Chondrocyte (in vitro differentiated cells): ENCODE results near the gene MCC. TPM values are rescaled to one million over a fixed set of nuclear protein-coding genes. Genes with fewer than 3 reads are reported as not detected.

ENCODE experiments used
- DNase-seq: peaks from one replicate; pipeline ENCODE4 v3.0.0; 2021; ENCODE audit warnings: mixed read lengths, low spot score
- H3K27ac Mint-ChIP-seq: one replicate; pipeline ENCODE4 v1.8.0; 2021; ENCODE audit warnings: mild to moderate bottlenecking, moderate library complexity, mixed read lengths; ENCODE audit not compliant: unreplicated experiment
- H3K27me3 Mint-ChIP-seq: 2 replicates; pipeline ENCODE4 v1.8.0; 2021; ENCODE audit warnings: low read depth, mixed read lengths
- H3K36me3 Mint-ChIP-seq: 2 replicates; pipeline ENCODE4 v1.8.0; 2021; ENCODE audit warnings: low read depth, mixed read lengths
- H3K4me1 Mint-ChIP-seq: 2 replicates; pipeline ENCODE4 v1.8.0; 2021; ENCODE audit warnings: low read depth, mild to moderate bottlenecking, mixed read lengths
- H3K4me3 Mint-ChIP-seq: one replicate; pipeline ENCODE4 v1.8.0; 2021; ENCODE audit warnings: mild to moderate bottlenecking, moderate library complexity, mixed read lengths; ENCODE audit not compliant: unreplicated experiment
- H3K9me3 Mint-ChIP-seq: 2 replicates; pipeline ENCODE4 v1.8.0; 2021; ENCODE audit warnings: low read depth, mixed read lengths
- CTCF ChIP-seq: fragments of 200-600 bp; sonication (generic); IDR thresholded peaks from 2 replicates; pipeline ENCODE4 v1.5.0; 2021; ENCODE audit warnings: antibody characterized with exemption, mild to moderate bottlenecking, moderate library complexity
- total RNA-seq: library from RNA; stranded (reverse); gene quantifications from 3 replicates; pipeline ENCODE4 v1.2.1, GENCODE V29; 2021

Gene MCC
- total RNA-seq, 1 donor from 2014 or later: 15.0 TPM

GRCh38 chr5:113299591-113299990, 188.7 kb downstream of the MCC start:
- Mint-ChIP-seq H3K4me1 (peaks cover 20% of the 10 kb centered on the region), H3K27me3 (no peaks in the 10 kb centered on the region), H3K36me3 (peaks cover 2% of the 10 kb centered on the region), H3K27ac (no peak overlapping the region), H3K9me3 (no peaks in the 10 kb centered on the region), H3K4me3 (no peak overlapping the region)
- DNase-seq: no peak
- TF ChIP-seq CTCF: no peak

DNA sequence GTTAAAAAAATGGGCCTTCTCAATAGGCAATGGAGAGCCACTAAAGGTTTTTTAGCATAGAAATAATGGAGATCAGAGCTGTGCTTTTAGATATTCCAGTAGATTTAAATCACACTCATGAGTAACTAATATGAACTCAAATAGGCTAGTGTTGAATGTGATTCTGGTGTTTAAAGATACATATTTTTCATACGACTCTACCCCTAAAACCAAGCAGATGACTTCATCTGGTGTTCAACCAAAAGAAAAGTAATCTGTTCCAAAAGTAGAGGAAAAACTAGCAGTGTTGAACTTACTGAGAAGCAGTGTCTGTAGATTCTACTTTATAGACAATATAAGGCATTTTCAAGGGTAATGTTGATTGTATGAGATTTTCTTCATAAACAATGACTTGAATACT, 191.6 kb downstream of the MCC start:
- H3K27me3 Mint-ChIP-seq: no peaks in the 10 kb centered on the region
- H3K36me3 Mint-ChIP-seq: no peaks in the 10 kb centered on the region
- no peak for DNase-seq
- no peaks in the 10 kb centered on the region for H3K9me3 Mint-ChIP-seq
- TF ChIP-seq CTCF: no peak
- no peak overlapping the region for H3K4me3 Mint-ChIP-seq
- peaks cover 32% of the 10 kb centered on the region for H3K4me1 Mint-ChIP-seq
- no peak overlapping the region for H3K27ac Mint-ChIP-seq

- TF ChIP-seq CTCF: peak; percentile 26
- no peaks in the 10 kb centered on the region for H3K36me3 Mint-ChIP-seq
- H3K27ac Mint-ChIP-seq: peak overlapping the region; percentile 93
- H3K4me1 Mint-ChIP-seq: peaks cover 32% of the 10 kb centered on the region
- H3K4me3 Mint-ChIP-seq: peak overlapping the region; percentile 91
- no peaks in the 10 kb centered on the region for H3K27me3 Mint-ChIP-seq
- no peak for DNase-seq
- H3K9me3 Mint-ChIP-seq: no peaks in the 10 kb centered on the region
Measured at GRCh38 chr5:113295111-113295539, 193.1 kb downstream of the MCC start.

DNA sequence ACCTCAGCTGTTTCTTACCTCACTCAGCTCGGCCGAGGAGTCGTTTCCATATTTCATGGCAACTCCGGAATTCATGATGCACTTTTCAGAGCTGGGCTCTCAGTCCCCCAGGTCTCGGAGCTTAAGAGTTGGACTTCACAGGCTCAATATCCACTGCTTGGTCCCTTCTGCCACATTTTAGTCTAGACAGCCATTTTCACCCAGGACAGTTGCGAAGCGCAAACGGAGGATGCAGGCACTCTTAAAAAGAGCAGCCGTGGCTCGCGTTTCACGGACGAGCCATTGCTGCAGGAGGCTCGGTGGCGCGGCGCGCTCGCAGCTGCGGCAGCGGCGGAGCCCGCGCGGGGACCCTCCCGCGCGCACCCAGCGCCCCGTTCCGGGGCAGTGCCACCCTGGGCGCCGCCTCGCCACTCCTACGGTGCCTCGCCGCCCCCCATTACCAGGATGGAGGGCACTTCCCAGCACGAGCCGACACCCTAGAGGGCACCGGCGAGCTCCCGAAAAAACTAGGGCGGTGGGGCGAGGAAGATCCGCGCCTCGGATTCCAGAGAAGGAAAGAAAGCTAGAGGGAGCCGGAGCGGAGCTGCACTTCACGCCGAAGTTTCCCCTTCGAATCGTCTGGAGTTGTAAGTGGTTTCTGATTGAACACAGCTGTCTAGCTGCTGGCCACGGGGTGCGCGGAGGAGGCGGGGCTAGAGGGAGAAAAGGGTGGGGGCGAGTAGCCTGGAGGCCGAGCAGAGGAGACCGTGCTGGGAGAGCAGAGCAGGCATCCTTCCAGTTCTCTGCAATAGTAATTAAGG, 193.7 kb downstream of the MCC start:
- peak; percentile 52 for TF ChIP-seq CTCF
- H3K36me3 Mint-ChIP-seq: no peaks in the 10 kb centered on the region
- H3K4me3 Mint-ChIP-seq: peak overlapping the region; percentile 91
- no peaks in the 10 kb centered on the region for H3K27me3 Mint-ChIP-seq
- H3K4me1 Mint-ChIP-seq: peaks cover 32% of the 10 kb centered on the region
- peak overlapping the region; percentile 96 for H3K27ac Mint-ChIP-seq
- DNase-seq: peak; percentile 95
- H3K9me3 Mint-ChIP-seq: peaks cover 3% of the 10 kb centered on the region

DNA sequence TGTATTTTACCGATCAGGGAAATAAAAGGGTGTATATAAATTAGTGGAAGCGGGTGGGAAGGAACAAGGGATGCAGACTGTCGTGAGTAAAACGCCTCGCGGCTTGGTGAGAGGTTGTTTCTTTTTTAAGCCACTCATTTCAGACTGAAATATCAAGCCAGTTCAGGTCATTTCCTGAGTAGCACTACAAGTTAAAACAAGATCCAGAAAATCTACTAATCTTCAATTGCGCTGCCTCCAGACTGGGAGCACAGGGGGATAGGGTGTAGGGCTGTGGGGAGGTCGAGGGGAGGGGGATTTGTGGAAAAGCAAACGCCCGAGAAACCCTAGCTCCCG, 194.3 kb downstream of the MCC start:
- Mint-ChIP-seq H3K36me3 (no peaks in the 10 kb centered on the region), H3K4me3 (peak overlapping the region; percentile 91), H3K27me3 (no peaks in the 10 kb centered on the region), H3K27ac (peak overlapping the region; percentile 96), H3K9me3 (peaks cover 3% of the 10 kb centered on the region), H3K4me1 (peaks cover 32% of the 10 kb centered on the region)
- no peak for TF ChIP-seq CTCF
- DNase-seq: no peak
